H1 (cell line): ENCODE data around the gene AP2A2. TPM values are rescaled to one million over a fixed set of nuclear protein-coding genes. Genes with fewer than 3 reads are reported as not detected.

Experiments
- CTCF ChIA-PET: fragments of 300-600 bp; sonication (Branson Sonifier 250); formaldehyde crosslinking; loops from one replicate; lab custom pipeline; 2021; ENCODE audit not compliant: partially characterized antibody; lab: Charles Lee
- POLR2A ChIA-PET: fragments of 300-600 bp; sonication (Branson Sonifier 250); formaldehyde crosslinking; loops from one replicate; lab custom pipeline; 2021; ENCODE audit warnings: inconsistent platforms; ENCODE audit not compliant: partially characterized antibody; lab: Charles Lee
- DNase-seq, 2 experiments: peaks; one replicate each; pipeline versions ENCODE4 v3.0.0 to v3.0.0-alpha.2; 2010 to 2022; ENCODE audit warnings: low spot score in 2 of 2, low read depth in 1 of 2, mixed read lengths in 1 of 2
- FAIRE-seq: peaks from 2 replicates; lab custom pipeline; 2011; peaks lifted over from hg19 to GRCh38; lab: Jason Lieb, UNC
- H2AFZ ChIP-seq: 2 replicates; pipeline ENCODE4 v1.8.1; 2012; ENCODE audit warnings: low read length, inconsistent platforms
- H2AK5ac ChIP-seq: 2 replicates; pipeline ENCODE4 v1.6.1; 2013; ENCODE audit warnings: low read depth, low read length
- H2BK120ac ChIP-seq: replicated peaks from 2 replicates; pipeline ENCODE3; 2013; ENCODE audit warnings: low read depth, low read length, inconsistent platforms
- H2BK12ac ChIP-seq: 2 replicates; pipeline ENCODE4 v1.6.1; 2013; ENCODE audit warnings: low read depth, low read length
- H2BK15ac ChIP-seq: 2 replicates; pipeline ENCODE4 v1.6.1; 2013; ENCODE audit warnings: low read length
- H2BK20ac ChIP-seq: 2 replicates; pipeline ENCODE4 v1.6.1; 2013; ENCODE audit warnings: low read length
- H2BK5ac ChIP-seq: 2 replicates; pipeline ENCODE4 v1.6.1; 2013; ENCODE audit warnings: low read depth, low read length
- H3K14ac ChIP-seq: 2 replicates; pipeline ENCODE4 v1.6.1; 2013; ENCODE audit warnings: inconsistent platforms; ENCODE audit not compliant: insufficient read length
- H3K18ac ChIP-seq: 2 replicates; pipeline ENCODE4 v1.6.1; 2013; ENCODE audit warnings: low read length; ENCODE audit errors: extremely low read depth
- H3K23ac ChIP-seq: 2 replicates; pipeline ENCODE4 v1.6.1; 2013; ENCODE audit warnings: inconsistent platforms; ENCODE audit not compliant: insufficient read length
- H3K23me2 ChIP-seq: 2 replicates; pipeline ENCODE4 v1.6.1; 2013; ENCODE audit warnings: low read depth, low read length
- H3K27ac ChIP-seq: 2 replicates; pipeline ENCODE4 v1.6.1; 2011; ENCODE audit warnings: low read depth, low read length, inconsistent platforms
- H3K27me3 ChIP-seq, 4 experiments: replicated peaks in 1 of 4; 1 replicate in 1 of 4; 2 replicates in 3 of 4; pipeline versions ENCODE4 v1.6.1 to v1.8.1; 2011 to 2013; ENCODE audit warnings: low read length in 3 of 4, mild to moderate bottlenecking in 3 of 4, inconsistent platforms in 2 of 4, mixed read lengths in 2 of 4, moderate library complexity in 1 of 4; ENCODE audit not compliant: control insufficient read depth in 3 of 4, insufficient read depth in 3 of 4; ENCODE audit errors: extremely low read depth in 1 of 4
- H3K36me3 ChIP-seq, 4 experiments: 2 replicates each; pipeline versions ENCODE4 v1.6.1 to v1.8.1; 2011 to 2013; ENCODE audit warnings: mild to moderate bottlenecking in 4 of 4, low read length in 3 of 4, moderate library complexity in 2 of 4, control low read depth in 1 of 4, inconsistent platforms in 1 of 4; ENCODE audit not compliant: insufficient read depth in 4 of 4, control insufficient read depth in 2 of 4
- H3K4ac ChIP-seq: replicated peaks from 2 replicates; pipeline ENCODE3; 2013; ENCODE audit warnings: low read length, low read depth, mixed read lengths, inconsistent platforms; ENCODE audit not compliant: insufficient read length
- H3K4me1 ChIP-seq, 4 experiments: replicated peaks in 1 of 4; 1 replicate in 1 of 4; 2 replicates in 3 of 4; pipeline versions ENCODE4 v1.6.1 to v1.8.1; 2011 to 2013; ENCODE audit warnings: low read length in 3 of 4, inconsistent platforms in 2 of 4, mixed read lengths in 1 of 4; ENCODE audit not compliant: insufficient read depth in 4 of 4, control insufficient read depth in 3 of 4
- H3K4me2 ChIP-seq, 2 experiments: 2 replicates each; pipeline versions ENCODE4 v1.6.1 to v1.8.1; 2011 to 2013; ENCODE audit warnings: low read depth in 2 of 2, low read length in 2 of 2, control low read depth in 1 of 2, inconsistent platforms in 1 of 2, mild to moderate bottlenecking in 1 of 2; ENCODE audit not compliant: insufficient read depth in 1 of 2
- H3K4me3 ChIP-seq, 4 experiments: fragments of 200-600, 300-600 bp in 1 of 4; sonication (generic), shearing (Covaris generic), sonication (Bioruptor Twin) in 1 of 4; 2 replicates each; pipeline versions ENCODE4 v1.5.1 to v1.8.1; 2011 to 2016; ENCODE audit warnings: low read length in 4 of 4, low read depth in 3 of 4, control low read depth in 2 of 4, inconsistent platforms in 2 of 4, mild to moderate bottlenecking in 2 of 4, mixed read lengths in 1 of 4, moderate library complexity in 1 of 4; ENCODE audit not compliant: insufficient read depth in 2 of 4; ENCODE audit errors: extremely low read depth in 1 of 4
- H3K56ac ChIP-seq: replicated peaks from 2 replicates; pipeline ENCODE3; 2013; ENCODE audit warnings: low read depth, mild to moderate bottlenecking, mixed read lengths, low read length, inconsistent platforms; ENCODE audit not compliant: insufficient read length
- H3K79me1 ChIP-seq: 2 replicates; pipeline ENCODE4 v1.6.1; 2013; ENCODE audit warnings: low read depth, low read length, control low read depth
- H3K79me2 ChIP-seq, 2 experiments: 2 replicates each; pipeline versions ENCODE4 v1.6.1 to v1.8.1; 2012 to 2013; ENCODE audit warnings: low read length in 2 of 2, mild to moderate bottlenecking in 2 of 2, inconsistent platforms in 1 of 2; ENCODE audit not compliant: insufficient read depth in 2 of 2, control insufficient read depth in 1 of 2
- H3K9ac ChIP-seq, 4 experiments: replicated peaks in 1 of 4; 1 replicate in 1 of 4; 2 replicates in 3 of 4; pipeline versions ENCODE4 v1.6.1 to v1.8.1; 2011 to 2013; ENCODE audit warnings: low read depth in 3 of 4, low read length in 3 of 4, control low read depth in 2 of 4, mild to moderate bottlenecking in 2 of 4, moderate library complexity in 2 of 4, inconsistent platforms in 1 of 4; ENCODE audit errors: extremely low read depth in 1 of 4
- H3K9me3 ChIP-seq, 2 experiments: 2 replicates each; pipeline versions ENCODE4 v1.6.1 to v1.8.1; 2012 to 2013; ENCODE audit warnings: mild to moderate bottlenecking in 2 of 2, moderate library complexity in 2 of 2, control low read depth in 1 of 2, inconsistent platforms in 1 of 2, low read depth in 1 of 2, low read length in 1 of 2, mixed read lengths in 1 of 2; ENCODE audit not compliant: insufficient read depth in 2 of 2
- H4K20me1 ChIP-seq, 2 experiments: replicated peaks in 1 of 2; 2 replicates each; pipeline versions ENCODE3 to v1.8.1; 2011 to 2013; ENCODE audit warnings: inconsistent platforms in 2 of 2, low read length in 2 of 2, mild to moderate bottlenecking in 1 of 2; ENCODE audit not compliant: insufficient read depth in 2 of 2, control insufficient read depth in 1 of 2
- H4K5ac ChIP-seq: 2 replicates; pipeline ENCODE4 v1.6.1; 2013; ENCODE audit warnings: low read length, low read depth, mixed read lengths, inconsistent platforms; ENCODE audit not compliant: insufficient read length
- H4K8ac ChIP-seq: 2 replicates; pipeline ENCODE4 v1.8.0; 2013; ENCODE audit warnings: mild to moderate bottlenecking, moderate library complexity, low read length, inconsistent platforms; ENCODE audit not compliant: insufficient read depth; ENCODE audit errors: extremely low read depth
- H4K91ac ChIP-seq: replicated peaks from 2 replicates; pipeline ENCODE3; 2013; ENCODE audit warnings: low read length, mixed read lengths, inconsistent platforms; ENCODE audit not compliant: insufficient read length
- EP300 ChIP-seq, 2 experiments: IDR thresholded peaks; 1 replicate in 1 of 2; 2 replicates in 1 of 2; pipeline ENCODE4 v1.6.1; 2011 to 2012; ENCODE audit warnings: low read depth in 2 of 2, low read length in 2 of 2, mild to moderate bottlenecking in 2 of 2, borderline replicate concordance in 1 of 2, inconsistent platforms in 1 of 2, moderate library complexity in 1 of 2
- GTF2F1 ChIP-seq: IDR thresholded peaks from 2 replicates; pipeline ENCODE4 v1.6.1; 2012; ENCODE audit warnings: low read depth, low read length, improper control_type of control experiment, borderline replicate concordance
- KDM1A ChIP-seq: fragments of 200-600, 300-600 bp; sonication (generic); IDR thresholded peaks from 2 replicates; pipeline ENCODE4 v1.7.1; 2016; ENCODE audit warnings: mild to moderate bottlenecking, low read length, borderline replicate concordance
- POU5F1 ChIP-seq: IDR thresholded peaks from 2 replicates; pipeline ENCODE4 v1.6.1; 2011; ENCODE audit warnings: low read depth, mild to moderate bottlenecking, low read length, moderate library complexity
- SIN3A ChIP-seq, 2 experiments: IDR thresholded peaks in 1 of 2; conservative IDR thresholded peaks in 1 of 2; 2 replicates each; pipeline ENCODE4 v1.6.1; 2011 to 2012; ENCODE audit warnings: low read length in 2 of 2, improper control_type of control experiment in 1 of 2, low read depth in 1 of 2, mild to moderate bottlenecking in 1 of 2
- WGBS, 2 experiments: shearing (Covaris generic) in 1 of 2; methylation state at CpG; one replicate each; pipeline versions ENCODE4 v1.1.6 to v1.1.7; 2013 to 2015; ENCODE audit warnings: low lambda C conversion rate in 2 of 2, mixed read lengths in 2 of 2, inconsistent platforms in 1 of 2, low coverage in 1 of 2, missing lambda C conversion rate in 1 of 2; ENCODE audit not compliant: insufficient replicate concordance in 2 of 2, insufficient coverage in 1 of 2, insufficient read length in 1 of 2; ENCODE audit errors: extremely low coverage in 1 of 2, missing lambda C conversion rate in 1 of 2; 5-methylcytosine and 5-hydroxymethylcytosine counted together
- polyA plus RNA-seq, 7 experiments: library from polyadenylated mRNA; depleted of rRNA in 3 of 7; stranded (reverse) in 5 of 7; unstranded in 2 of 7; fragments of >200 nt in 5 of 7; fragments of 200-250 nt in 2 of 7; gene quantifications; 1 replicate in 5 of 7; 2 replicates in 1 of 7; 4 replicates in 1 of 7; pipeline versions ENCODE4 v1.2.1 to v1.2.3, GENCODE V29; 2011 to 2013; ENCODE audit warnings: missing spikeins in 2 of 7, mixed read lengths in 2 of 7
- total RNA-seq: library from RNA; stranded (reverse); fragmentation: NEBNext Ultra II Directional; extraction: Animal tissue kit (Norgen Biotek cat#: 25700); gene quantifications from 2 replicates; pipeline ENCODE4 v1.2.1, GENCODE V29; 2021

AP2A2 gene
- total and polyA plus RNA-seq, 2 of the 8 experiments (the other 6 are each of a cell fraction or from before 2014, with no cell fraction given), result 50.0 to 65.0 TPM

DNA sequence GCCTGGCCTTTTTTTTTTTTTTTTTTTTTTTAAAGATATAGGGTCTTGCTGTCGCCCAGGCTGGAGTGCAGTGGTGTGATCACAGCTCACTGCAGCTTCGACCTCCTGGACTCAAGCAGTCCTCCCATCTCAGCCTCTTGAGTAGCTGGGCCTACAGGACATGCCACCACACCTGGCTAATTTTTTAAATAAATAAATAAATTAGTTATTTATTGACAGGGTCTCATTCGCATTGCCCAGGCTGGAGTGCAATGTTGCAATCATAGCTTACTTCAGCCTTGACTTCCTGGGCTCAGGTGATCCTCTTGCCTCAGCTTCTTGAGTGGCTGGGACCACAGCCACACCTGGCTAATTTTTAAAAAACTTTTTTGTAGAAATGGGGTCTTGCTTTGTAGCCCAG, 10.5 kb downstream of the AP2A2 start:
- Histone ChIP-seq H2BK5ac (0 out of 2 replicates have a peak overlapping the region, but pooled peaks have one; percentile 44), H3K4me3 (no peak overlapping the region), H4K20me1 (peaks cover 10 to 27% of the 10 kb centered on the region in 2 experiments), H2AK5ac (no peak overlapping the region), H3K36me3 (no peaks in the 10 kb centered on the region), H3K23me2 (peaks cover 2% of the 10 kb centered on the region; the same call in 1 of the 2 replicates), H3K27me3 (no peaks in the 10 kb centered on the region; a peak in 1 of 7 replicates), H3K27ac (no peak overlapping the region), H3K18ac (no peak overlapping the region), H3K4me2 (no peak overlapping the region), H3K23ac (no peak overlapping the region), H2AFZ (no peak overlapping the region), H3K4ac (no peak overlapping the region), H4K91ac (no peak overlapping the region), H3K4me1 (peaks cover 11 to 30% (median 18%) of the 10 kb centered on the region in 4 experiments), H3K14ac (no peak overlapping the region), H3K79me1 (peaks cover 16% of the 10 kb centered on the region), H3K56ac (no peak overlapping the region), H2BK120ac (no peak overlapping the region), H2BK12ac (no peak overlapping the region), H4K8ac (no peak overlapping the region), H2BK20ac (no peak overlapping the region), H3K9ac (no peak overlapping the region), H3K9me3 (no peaks in the 10 kb centered on the region), H3K79me2 (peaks cover 0 to 79% of the 10 kb centered on the region in 2 experiments), H2BK15ac (no peak overlapping the region), H4K5ac (no peak overlapping the region)
- WGBS, 2 experiments, result 93% methylated on average over 3 of the region's 3 CpGs; no CpG with 5 or more reads in 1 of the 2 experiments
- no peak for FAIRE-seq
- DNase-seq, result no peak
- POLR2A ChIA-PET, result interaction anchor here (0.8 to 2.5 kb wide), 3 partner anchors 9 to 16 kb away, joined by 3 to 6 read pairs (median 3); partner anchors contain the start of gene AP2A2
- CTCF ChIA-PET, result interaction anchor here (1.1 to 4.6 kb wide), 3 partner anchors 9 to 45 kb away, joined by 3 to 26 read pairs (median 18); no protein-coding TSS in a partner anchor
- TF ChIP-seq EP300 (IDR thresholded peaks at IDR 0.05; ENCODE audit: borderline replicate concordance in 1 of 2, low read depth in 2 of 2, low read length in 2 of 2) (no peak), KDM1A (no peak), GTF2F1 (no peak), SIN3A (conservative IDR thresholded peaks at IDR 0.05 in 1 of 2, IDR thresholded peaks at IDR 0.05 in 1 of 2; ENCODE audit: low read depth in 1 of 2, low read length in 2 of 2) (no peak), POU5F1 (no peak)
